Body of pancreas (tissue), 4 donors: ENCODE results near the gene NOL4L. TPM values are rescaled to one million over a fixed set of nuclear protein-coding genes. Genes with fewer than 3 reads are reported as not detected.

ENCODE experiments used
- ATAC-seq: fragments of 150-250 bp; one replicate; pipeline ENCODE4 v1.9.1; 2016
- DNase-seq, 4 donors: peaks; one replicate each; pipeline ENCODE4 v3.0.0-alpha.2; 2019
- H3K27ac ChIP-seq, 4 donors: fragments of 200-600 bp; sonication (generic); 1 replicate in 3 of 4; 2 replicates in 1 of 4; pipeline versions ENCODE4 v1.5.1 to v1.6.1; 2016 to 2019; ENCODE audit warnings: mild to moderate bottlenecking in 1 of 4, mixed read lengths in 1 of 4, moderate library complexity in 1 of 4
- H3K27me3 ChIP-seq, 2 donors: fragments of 200-600 bp; sonication (generic); one replicate each; pipeline ENCODE4 v1.6.0; 2016; ENCODE audit warnings: mild to moderate bottlenecking in 1 of 2
- H3K36me3 ChIP-seq, 2 donors: fragments of 200-600 bp; sonication (generic); replicated peaks in 1 of 2; 2 replicates each; pipeline ENCODE4 v1.5.1; 2016; ENCODE audit warnings: low read depth in 2 of 2; ENCODE audit not compliant: insufficient read depth in 1 of 2
- H3K4me1 ChIP-seq: fragments of 200-600 bp; sonication (generic); one replicate; pipeline ENCODE4 v1.6.0; 2016
- H3K4me3 ChIP-seq, 2 donors: fragments of 200-600 bp; sonication (generic); 1 replicate in 1 of 2; 2 replicates in 1 of 2; pipeline ENCODE4 v1.5.1; 2016 to 2019
- H3K9me3 ChIP-seq, 3 donors: fragments of 200-600 bp; sonication (generic); 1 replicate in 2 of 3; 2 replicates in 1 of 3; pipeline ENCODE4 v1.5.1; 2016
- CTCF ChIP-seq, 7 experiments: fragments of 450-650 bp in 4 of 7; fragments of 200-600 bp in 3 of 7; sonication (generic) in 3 of 7; IDR thresholded peaks; one replicate each; pipeline ENCODE4 v1.5.1; 2016 to 2019; ENCODE audit warnings: antibody characterized with exemption in 7 of 7
- POLR2A ChIP-seq, 3 donors: fragments of 450-650 bp; IDR thresholded peaks; one replicate each; pipeline ENCODE4 v1.6.1; 2016; ENCODE audit warnings: antibody characterized with exemption in 3 of 3, mild to moderate bottlenecking in 2 of 3
- WGBS, 2 donors: methylation state at CpG; one replicate each; pipeline ENCODE4 v1.1.5; 2017; 5-methylcytosine and 5-hydroxymethylcytosine counted together
- intact Hi-C: fragments of 100-400 bp; cut with DNase I; formaldehyde crosslinking; loops from one replicate; pipeline ENCODE4 v1.15.1; 2023
- total RNA-seq, 2 donors: library from RNA; depleted of rRNA; stranded (reverse); fragments of >200 nt; gene quantifications; one replicate each; pipeline ENCODE4 v1.1.0, GENCODE V29; 2016

The NOL4L gene
- total RNA-seq, 2 donors from 2014 or later = 15.0 to 36.9 TPM

GRCh38 chr20:32450484-32451061 lies 134.6 kb downstream of the NOL4L start:
- Histone ChIP-seq H3K36me3 (peaks cover 8 to 11% of the 10 kb centered on the region in 2 donors), H3K27ac (peak overlapping the region; percentile 52 to 76 (median 68)), H3K4me1 (peaks cover 68% of the 10 kb centered on the region), H3K9me3 (no peaks in the 10 kb centered on the region), H3K4me3 (no peak overlapping the region), H3K27me3 (no peaks in the 10 kb centered on the region)
- intact Hi-C loops = no loop called here
- WGBS, 2 donors = 73% methylated on average over 9 of the region's 9 CpGs; no CpG with 5 or more reads in 1 of the 2 donors
- no peak for ATAC-seq
- DNase-seq = peak in 3 of 4 donors; percentile 3 to 25 (median 18)
- TF ChIP-seq CTCF (IDR thresholded peaks at IDR 0.05) (no peak), POLR2A (IDR thresholded peaks at IDR 0.05) (no peak)

DNA sequence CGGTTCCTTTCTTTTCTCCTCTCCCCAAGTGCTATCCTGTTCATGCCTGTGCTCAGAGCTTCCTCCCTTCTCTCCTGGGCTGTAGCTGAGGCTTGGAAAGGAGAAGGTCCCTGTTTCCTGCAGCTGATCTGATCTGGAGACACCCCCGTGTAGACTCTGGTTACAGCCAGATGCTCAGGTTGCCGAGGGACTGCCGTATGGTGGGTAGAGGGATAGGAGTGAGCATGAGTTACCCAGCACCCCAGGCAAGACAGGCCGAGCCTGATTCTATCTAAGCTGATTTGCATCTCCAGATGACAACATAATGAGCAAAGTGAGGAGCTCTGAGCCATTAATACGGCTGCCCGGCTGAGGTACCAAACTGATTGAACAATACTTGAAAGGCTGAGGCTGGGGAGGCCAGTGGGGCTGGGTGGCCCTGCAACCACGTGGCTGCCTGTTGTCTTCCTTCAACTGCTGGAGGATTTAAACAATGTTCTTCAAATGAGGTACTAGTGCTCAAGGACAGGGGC lies 135.2 kb downstream of the NOL4L start:
- 31 to 40% methylated on average over 6 to 8 of the region's 8 CpGs for WGBS, 2 donors
- peaks cover 8 to 11% of the 10 kb centered on the region in 2 donors for H3K36me3 ChIP-seq
- no peak overlapping the region for H3K4me3 ChIP-seq
- no peaks in the 10 kb centered on the region for H3K9me3 ChIP-seq
- peaks cover 63% of the 10 kb centered on the region for H3K4me1 ChIP-seq
- peak overlapping the region; percentile 52 to 76 (median 68) for H3K27ac ChIP-seq
- no peak for TF ChIP-seq CTCF (IDR thresholded peaks at IDR 0.05)
- TF ChIP-seq POLR2A (IDR thresholded peaks at IDR 0.05) = no peak
- no peaks in the 10 kb centered on the region for H3K27me3 ChIP-seq
- ATAC-seq (peak; percentile 5), DNase-seq (peak in 3 of 4 donors; percentile 12 to 16 (median 15))
- intact Hi-C loops = no loop called here

DNA sequence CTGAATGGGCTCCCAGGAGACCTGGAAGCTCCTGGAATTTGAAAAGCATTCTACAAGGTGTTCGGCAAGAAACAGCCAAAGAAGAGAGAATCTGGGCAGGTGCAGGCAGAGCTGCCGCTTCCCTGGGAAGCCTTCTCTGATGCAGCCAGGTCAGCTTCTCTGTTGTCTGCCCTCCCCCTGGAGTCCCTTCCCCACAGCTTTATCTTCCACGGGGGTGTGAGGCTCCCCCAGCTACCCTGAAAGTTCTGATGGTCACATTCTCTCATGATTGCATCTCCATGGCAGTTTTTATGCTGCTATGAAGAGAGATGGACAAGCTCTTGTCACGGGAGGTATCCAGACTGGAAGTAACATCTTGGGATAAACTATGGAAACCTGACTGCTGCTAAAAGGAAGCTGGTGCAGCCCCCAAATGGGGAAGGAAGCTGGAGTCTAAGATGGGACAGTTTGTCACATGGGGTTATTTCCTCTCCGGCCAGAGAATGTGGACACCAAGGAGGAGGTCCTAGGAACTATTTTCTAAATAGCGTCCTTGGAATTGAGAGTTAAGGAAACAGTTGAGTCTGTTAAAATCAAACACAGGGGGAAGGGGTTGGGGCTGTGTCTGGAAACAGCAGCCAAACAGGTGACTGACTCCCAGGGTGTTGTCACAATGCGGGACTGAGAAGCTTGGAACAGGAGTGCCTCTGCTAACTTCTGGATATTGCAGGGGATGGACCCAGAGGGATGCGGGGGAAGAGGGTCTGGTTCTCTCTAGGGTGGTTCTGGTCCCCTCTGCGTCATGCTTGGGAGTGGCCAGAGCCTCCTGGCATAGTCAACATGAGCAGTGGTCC lies 135.9 kb downstream of the NOL4L start:
- H3K9me3 ChIP-seq = no peaks in the 10 kb centered on the region
- TF ChIP-seq CTCF (IDR thresholded peaks at IDR 0.05) = no peak
- TF ChIP-seq POLR2A (IDR thresholded peaks at IDR 0.05) = no peak
- intact Hi-C loops = no loop called here
- no peaks in the 10 kb centered on the region for H3K27me3 ChIP-seq
- H3K4me1 ChIP-seq = peaks cover 61% of the 10 kb centered on the region
- H3K4me3 ChIP-seq = no peak overlapping the region
- H3K27ac ChIP-seq = peak overlapping the region; percentile 52 to 76 (median 68)
- DNase-seq (peak; percentile 69 to 86 (median 82)), ATAC-seq (peak; percentile 72)
- peaks cover 8 to 11% of the 10 kb centered on the region in 2 donors for H3K36me3 ChIP-seq
- WGBS, 2 donors = 20 to 26% methylated on average over 7 to 9 of the region's 9 CpGs

- no peak for ATAC-seq
- H3K36me3 ChIP-seq = peaks cover 8% of the 10 kb centered on the region in 2 donors
- no peaks in the 10 kb centered on the region for H3K9me3 ChIP-seq
- 59 to 60% methylated on average over 9 to 13 of the region's 13 CpGs for WGBS, 2 donors
- TF ChIP-seq POLR2A (IDR thresholded peaks at IDR 0.05) = no peak
- TF ChIP-seq CTCF (IDR thresholded peaks at IDR 0.05) = no peak
- H3K27me3 ChIP-seq = no peaks in the 10 kb centered on the region
- intact Hi-C loops = no loop called here
- H3K27ac ChIP-seq = peak overlapping the region; percentile 49 to 76 (median 68)
- peaks cover 61% of the 10 kb centered on the region for H3K4me1 ChIP-seq
- H3K4me3 ChIP-seq = no peak overlapping the region
- DNase-seq = peak in 3 of 4 donors; percentile 19 to 60 (median 47)
These were observed 136.7 kb downstream of the NOL4L start for GRCh38 chr20:32448306-32449056.
